GM12878 (cell line): Measurements from ENCODE around the gene NR3C1. TPM values are rescaled to one million over a fixed set of nuclear protein-coding genes. Genes with fewer than 3 reads are reported as not detected.

Experiments
- ATAC-seq: fragments of 200-7000 bp; cut with Tn5 transposase; 3 replicates; pipeline ENCODE4 v1.9.1; 2020; ENCODE audit warnings: mild to moderate bottlenecking, moderate library complexity
- BruUV-seq: library from RNA; stranded (reverse); fragments of 400-500 nt; replicated peaks from 2 replicates; lab custom pipeline; 2021; lab: Mats Ljungman, UMichigan
- CTCF ChIA-PET: fragments of 300-600 bp; sonication (Branson Sonifier 250); formaldehyde crosslinking; extraction: SDS; loops from one replicate; lab custom pipeline; 2021; ENCODE audit warnings: inconsistent platforms; lab: Yijun Ruan, JAX
- POLR2A ChIA-PET: fragments of 350-600 bp; formaldehyde crosslinking; extraction: SDS; loops from one replicate; lab custom pipeline; 2021; ENCODE audit warnings: inconsistent platforms; lab: Charles Lee
- RAD21 ChIA-PET: fragments of 300-600 bp; sonication (Branson Sonifier 250); formaldehyde crosslinking; loops from one replicate; lab custom pipeline; 2023; ENCODE audit warnings: antibody characterized with exemption; ENCODE audit not compliant: unreplicated experiment; lab: Charles Lee
- SMC1A ChIA-PET: fragments of 300-600 bp; sonication (Branson Sonifier 250); formaldehyde crosslinking; loops from one replicate; lab custom pipeline; 2023; ENCODE audit not compliant: unreplicated experiment, uncharacterized antibody; lab: Charles Lee
- DNase-seq: peaks from one replicate; pipeline ENCODE4 v3.0.0-alpha.2; 2011; ENCODE audit warnings: low read depth, low spot score
- FAIRE-seq: peaks from 3 replicates; lab custom pipeline; 2011; peaks lifted over from hg19 to GRCh38; lab: Jason Lieb, UNC
- H2AFZ ChIP-seq: 2 replicates; pipeline ENCODE4 v1.6.0; 2011; ENCODE audit warnings: low read depth, low read length, control low read depth; ENCODE audit not compliant: control insufficient read depth
- H3K27ac ChIP-seq: 2 replicates; pipeline ENCODE4 v1.5.1; 2011; ENCODE audit warnings: control low read depth; ENCODE audit not compliant: control insufficient read depth, insufficient read depth
- H3K27me3 ChIP-seq, 2 experiments: replicated peaks in 1 of 2; 2 replicates each; pipeline versions ENCODE4 v1.6.0 to v1.6.1; 2011; ENCODE audit warnings: low read length in 1 of 2; ENCODE audit not compliant: control insufficient read depth in 2 of 2, insufficient read depth in 2 of 2
- H3K36me3 ChIP-seq, 2 experiments: 2 replicates each; pipeline ENCODE4 v1.5.1; 2011; ENCODE audit warnings: low read length in 1 of 2; ENCODE audit not compliant: control insufficient read depth in 2 of 2, insufficient read depth in 2 of 2
- H3K4me1 ChIP-seq: 2 replicates; pipeline ENCODE4 v1.6.1; 2011; ENCODE audit warnings: mild to moderate bottlenecking, low read length, moderate library complexity, mixed read lengths; ENCODE audit not compliant: control insufficient read depth, insufficient read depth
- H3K4me2 ChIP-seq: 2 replicates; pipeline ENCODE4 v1.6.0; 2011; ENCODE audit warnings: control low read depth; ENCODE audit not compliant: control insufficient read depth, insufficient read depth
- H3K4me3 ChIP-seq: fragments of 200-600 bp; sonication (generic); 2 replicates; pipeline ENCODE4 v1.5.1; 2016
- H3K79me2 ChIP-seq: 2 replicates; pipeline ENCODE4 v1.6.0; 2011; ENCODE audit warnings: low read length; ENCODE audit not compliant: control insufficient read depth, insufficient read depth
- H3K9ac ChIP-seq: 2 replicates; pipeline ENCODE4 v1.8.0; 2011; ENCODE audit warnings: low read length, control low read depth, mixed read lengths; ENCODE audit not compliant: control insufficient read depth, insufficient read depth
- H3K9me3 ChIP-seq: replicated peaks from 3 replicates; pipeline ENCODE4 v1.5.1; 2011; ENCODE audit warnings: mild to moderate bottlenecking, low read length; ENCODE audit not compliant: control insufficient read depth, insufficient read depth
- H4K20me1 ChIP-seq: 2 replicates; pipeline ENCODE4 v1.6.0; 2011; ENCODE audit not compliant: control insufficient read depth, insufficient read depth
- ATF3 ChIP-seq: IDR thresholded peaks from 2 replicates; pipeline ENCODE4 v1.6.1; 2011; ENCODE audit warnings: low read depth, mild to moderate bottlenecking, low read length, moderate library complexity, borderline replicate concordance; ENCODE audit errors: extremely low read depth
- BCL11A ChIP-seq: IDR thresholded peaks from 2 replicates; pipeline ENCODE4 v1.6.1; 2011; ENCODE audit warnings: low read depth, low read length
- CEBPB ChIP-seq, 2 experiments: fragments of 150-350 bp in 1 of 2; IDR thresholded peaks; 2 replicates each; pipeline ENCODE4 v1.6.1; 2012 to 2014; ENCODE audit warnings: low read depth in 2 of 2, low read length in 2 of 2, borderline replicate concordance in 1 of 2, inconsistent platforms in 1 of 2
- GABPA ChIP-seq: IDR thresholded peaks from 2 replicates; pipeline ENCODE4 v1.6.1; 2014; ENCODE audit warnings: antibody characterized with exemption, low read depth, mild to moderate bottlenecking, inconsistent platforms
- HCFC1 ChIP-seq: fragments of 150-350 bp; IDR thresholded peaks from 2 replicates; pipeline ENCODE4 v1.6.1; 2014; ENCODE audit warnings: low read length
- HDAC2 ChIP-seq: fragments of 200-600 bp; sonication (generic); IDR thresholded peaks from 2 replicates; pipeline ENCODE4 v1.6.1; 2017
- MEF2A ChIP-seq: IDR thresholded peaks from 2 replicates; pipeline ENCODE4 v1.6.1; 2011; ENCODE audit warnings: low read depth, mild to moderate bottlenecking, low read length, moderate library complexity; ENCODE audit not compliant: insufficient read depth
- NKRF ChIP-seq: fragments of 450-650 bp; conservative IDR thresholded peaks from 2 replicates; pipeline ENCODE4 v1.6.1; 2017; ENCODE audit warnings: mild to moderate bottlenecking, moderate library complexity
- REST ChIP-seq: IDR thresholded peaks from 2 replicates; pipeline ENCODE4 v1.6.1; 2012; ENCODE audit warnings: mild to moderate bottlenecking, low read depth, low read length
- SMAD1 ChIP-seq: fragments of 450-650 bp; IDR thresholded peaks from 2 replicates; pipeline ENCODE4 v1.6.1; 2018; ENCODE audit warnings: mild to moderate bottlenecking, low read depth; ENCODE audit not compliant: partially characterized antibody
- SP1 ChIP-seq: IDR thresholded peaks from one replicate; pipeline ENCODE4 v1.6.1; 2011; ENCODE audit warnings: low read depth, low read length
- USF2 ChIP-seq: IDR thresholded peaks from 2 replicates; pipeline ENCODE4 v1.6.1; 2011; ENCODE audit warnings: low read depth, low read length, improper control_type of control experiment, borderline replicate concordance
- ZNF24 ChIP-seq: fragments of 450-650 bp; IDR thresholded peaks from 2 replicates; pipeline ENCODE4 v1.6.1; 2017; ENCODE audit warnings: antibody characterized with exemption, mild to moderate bottlenecking
- WGBS: methylation state at CpG from one replicate; pipeline ENCODE4 v1.1.6; 2016; ENCODE audit warnings: low lambda C conversion rate; ENCODE audit not compliant: insufficient replicate concordance, insufficient coverage; ENCODE audit errors: missing lambda C conversion rate; 5-methylcytosine and 5-hydroxymethylcytosine counted together
- in situ Hi-C: fragments of 300-500 bp; cut with MboI; formaldehyde crosslinking; loops from 9 replicates; pipeline ENCODE4 v1.14.3; 2018; ENCODE audit warnings: mixed read lengths
- intact Hi-C: fragments of 100-400 bp; cut with micrococcal nuclease; formaldehyde crosslinking; loops from one replicate; pipeline ENCODE4 v1.14.2; 2022; ENCODE audit not compliant: unreplicated experiment
- polyA plus RNA-seq, 11 experiments: library from polyadenylated mRNA; depleted of rRNA in 4 of 11; unstranded in 6 of 11; stranded (reverse) in 5 of 11; fragments of >200 nt; fragmentation: Nextera tagmentation in 4 of 11; fragmentation: Illumina TruSeq in 1 of 11; extraction: Ambion mirVana in 4 of 11; extraction: Trizol in 1 of 11; gene quantifications; 1 replicate in 1 of 11; 2 replicates in 10 of 11; pipeline versions ENCODE4 v1.2.1 to v1.2.3, GENCODE V29; 2011 to 2016; ENCODE audit warnings: inconsistent platforms in 2 of 11, missing spikeins in 2 of 11, low read depth in 1 of 11
- total RNA-seq, 4 experiments: library from RNA; depleted of rRNA in 3 of 4; stranded (reverse); fragments of >200 nt in 3 of 4; fragmentation: Illumina TruSeq in 1 of 4; extraction: Trizol in 1 of 4; gene quantifications; 2 replicates each; pipeline versions ENCODE4 v1.2.1 to v1.2.3, GENCODE V29; 2013 to 2021

The NR3C1 gene
- total and polyA plus RNA-seq, 10 of the 15 experiments (the other 5 are each of a cell fraction or from before 2014, with no cell fraction given), result 49.7 to 141 (median 109) TPM

GRCh38 chr5:143413958-143414669, 10.6 kb upstream of the NR3C1 start (continued):
- no peak for TF ChIP-seq REST
- no peak for TF ChIP-seq HDAC2

- H3K79me2 ChIP-seq, result peaks cover 22% of the 10 kb centered on the region
- BruUV-seq, result no TSS peak
- no peaks in the 10 kb centered on the region; a peak in 1 of 4 replicates for H3K36me3 ChIP-seq
- H3K9ac ChIP-seq, result no peak overlapping the region
- no peaks in the 10 kb centered on the region for H3K27me3 ChIP-seq
- H2AFZ ChIP-seq, result no peak overlapping the region
- no peak for ATAC-seq
- ChIA-PET CTCF (interaction anchor here (0.7 to 5.8 kb wide), 16 partner anchors 8 to 730 kb away, joined by 3 to 49 read pairs (median 3); no protein-coding TSS in a partner anchor), RAD21 (interaction anchor here (0.6 to 13.1 kb wide), 18 partner anchors 9 to 417 kb away, joined by 3 to 187 read pairs (median 4); partner anchors contain the start of gene NR3C1), POLR2A (interaction anchor here (0.5 to 10.7 kb wide), 10 partner anchors 9 to 478 kb away, joined by 3 to 138 read pairs (median 4); partner anchors contain the start of gene NR3C1), SMC1A (interaction anchor here (0.6 to 15.1 kb wide), 26 partner anchors 8 to 775 kb away, joined by 3 to 260 read pairs (median 5); no protein-coding TSS in a partner anchor)
- H3K4me2 ChIP-seq, result no peak overlapping the region
- intact Hi-C loops (no loop called here), in situ Hi-C loops (no loop called here)
- no peaks in the 10 kb centered on the region; the same call in 2 of the 3 replicates for H3K9me3 ChIP-seq
- H3K4me1 ChIP-seq, result peaks cover 33% of the 10 kb centered on the region
- DNase-seq, result no peak
- no peaks in the 10 kb centered on the region for H4K20me1 ChIP-seq
- FAIRE-seq, result peak; percentile 23
- no peak overlapping the region for H3K27ac ChIP-seq
- no peak overlapping the region for H3K4me3 ChIP-seq
- WGBS, result 98% methylated on average over 2 of the region's 2 CpGs
- TF ChIP-seq SMAD1, result no peak
- no peak for TF ChIP-seq CEBPB (IDR thresholded peaks at IDR 0.05; ENCODE audit: borderline replicate concordance in 1 of 2, low read depth in 2 of 2, low read length in 2 of 2)
- no peak for TF ChIP-seq MEF2A
- TF ChIP-seq SP1, result no peak
- TF ChIP-seq ZNF24, result no peak
- TF ChIP-seq HCFC1, result no peak
- no peak for TF ChIP-seq USF2
- TF ChIP-seq BCL11A, result no peak
- TF ChIP-seq NKRF, result no peak
- no peak for TF ChIP-seq ATF3
- no peak for TF ChIP-seq GABPA
These were observed 9.3 kb upstream of the NR3C1 start for GRCh38 chr5:143412661-143413342.
